ENCODE results near the gene C1GALT1.

GRCh38 chr7:7156663-7157062 is 25.7 kb upstream of the C1GALT1 start:
- no peak for TF ChIP-seq EZH2 (IDR thresholded peaks at IDR 0.05)
- no peak for TF ChIP-seq POLR2AphosphoS5 (IDR thresholded peaks at IDR 0.05; ENCODE audit: borderline replicate concordance, low read depth, low read length)
